Stimulated activated CD8-positive, alpha-beta memory T cell treated with anti-CD3 and anti-CD28 coated beads, Interleukin-7, amount 100 ng/mL, for 48 hours (primary cell): ENCODE data around the gene HPS5.
"Not testable (repeated sequence)": the region's sequence is repeated elsewhere in the genome, so short reads cannot be mapped to it uniquely, and the experiment has no call there.

ENCODE experiments used
- DNase-seq, 2 donors: peaks; one replicate each; pipeline ENCODE4 v3.0.0-alpha.2; 2020; ENCODE audit warnings: low read depth in 1 of 2; ENCODE audit errors: extremely low read depth in 1 of 2

The HPS5 gene, protein sequence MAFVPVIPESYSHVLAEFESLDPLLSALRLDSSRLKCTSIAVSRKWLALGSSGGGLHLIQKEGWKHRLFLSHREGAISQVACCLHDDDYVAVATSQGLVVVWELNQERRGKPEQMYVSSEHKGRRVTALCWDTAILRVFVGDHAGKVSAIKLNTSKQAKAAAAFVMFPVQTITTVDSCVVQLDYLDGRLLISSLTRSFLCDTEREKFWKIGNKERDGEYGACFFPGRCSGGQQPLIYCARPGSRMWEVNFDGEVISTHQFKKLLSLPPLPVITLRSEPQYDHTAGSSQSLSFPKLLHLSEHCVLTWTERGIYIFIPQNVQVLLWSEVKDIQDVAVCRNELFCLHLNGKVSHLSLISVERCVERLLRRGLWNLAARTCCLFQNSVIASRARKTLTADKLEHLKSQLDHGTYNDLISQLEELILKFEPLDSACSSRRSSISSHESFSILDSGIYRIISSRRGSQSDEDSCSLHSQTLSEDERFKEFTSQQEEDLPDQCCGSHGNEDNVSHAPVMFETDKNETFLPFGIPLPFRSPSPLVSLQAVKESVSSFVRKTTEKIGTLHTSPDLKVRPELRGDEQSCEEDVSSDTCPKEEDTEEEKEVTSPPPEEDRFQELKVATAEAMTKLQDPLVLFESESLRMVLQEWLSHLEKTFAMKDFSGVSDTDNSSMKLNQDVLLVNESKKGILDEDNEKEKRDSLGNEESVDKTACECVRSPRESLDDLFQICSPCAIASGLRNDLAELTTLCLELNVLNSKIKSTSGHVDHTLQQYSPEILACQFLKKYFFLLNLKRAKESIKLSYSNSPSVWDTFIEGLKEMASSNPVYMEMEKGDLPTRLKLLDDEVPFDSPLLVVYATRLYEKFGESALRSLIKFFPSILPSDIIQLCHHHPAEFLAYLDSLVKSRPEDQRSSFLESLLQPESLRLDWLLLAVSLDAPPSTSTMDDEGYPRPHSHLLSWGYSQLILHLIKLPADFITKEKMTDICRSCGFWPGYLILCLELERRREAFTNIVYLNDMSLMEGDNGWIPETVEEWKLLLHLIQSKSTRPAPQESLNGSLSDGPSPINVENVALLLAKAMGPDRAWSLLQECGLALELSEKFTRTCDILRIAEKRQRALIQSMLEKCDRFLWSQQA

DNA sequence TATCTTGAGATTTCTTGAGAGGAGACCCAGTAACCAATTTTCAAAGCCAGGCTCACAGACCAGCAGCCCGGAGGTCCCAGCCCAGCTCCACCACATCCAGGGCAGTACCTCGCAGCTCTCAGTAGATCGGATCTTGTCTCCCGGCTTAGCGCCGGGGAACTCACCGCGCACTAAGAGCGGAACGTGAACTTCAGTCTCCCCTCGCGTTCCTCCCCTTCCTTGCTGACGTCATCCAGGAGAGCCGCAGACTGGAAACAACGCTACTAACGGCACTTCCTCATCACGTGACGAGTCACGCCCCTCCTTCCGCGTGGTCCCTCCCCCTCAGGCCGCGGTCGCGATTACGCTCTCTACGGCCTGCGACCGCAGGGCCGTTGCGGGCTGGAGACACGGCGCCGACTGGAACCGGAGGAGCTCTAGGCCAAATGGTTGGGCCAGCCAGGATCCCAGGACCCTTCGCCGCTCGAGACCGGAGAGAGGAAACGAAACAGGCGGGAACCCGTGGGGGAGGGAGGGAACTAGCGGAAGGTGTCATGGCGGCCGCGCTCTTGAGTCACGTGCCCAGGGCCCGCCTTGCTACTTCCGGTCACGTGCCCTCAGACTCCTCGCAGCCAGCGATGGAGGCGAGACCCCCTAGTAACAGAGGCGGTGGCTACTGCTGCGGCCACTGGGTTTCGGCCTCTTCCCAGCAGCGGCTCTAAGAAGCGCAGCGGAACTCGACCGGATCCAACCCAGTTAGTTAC is at the start of gene HPS5, which contains the start of gene GTF2H1:
Gene HPS5, minus strand, starts transcription at position 172 of the 743 bp plus-strand sequence. CDS start 4,282 bp downstream, outside the sequence.
Gene GTF2H1, plus strand, starts transcription at position 599 of the 743 bp plus-strand sequence. CDS start 10,508 bp downstream, outside the sequence.
- DNase-seq, result peak; percentile 87 to 94

DNA sequence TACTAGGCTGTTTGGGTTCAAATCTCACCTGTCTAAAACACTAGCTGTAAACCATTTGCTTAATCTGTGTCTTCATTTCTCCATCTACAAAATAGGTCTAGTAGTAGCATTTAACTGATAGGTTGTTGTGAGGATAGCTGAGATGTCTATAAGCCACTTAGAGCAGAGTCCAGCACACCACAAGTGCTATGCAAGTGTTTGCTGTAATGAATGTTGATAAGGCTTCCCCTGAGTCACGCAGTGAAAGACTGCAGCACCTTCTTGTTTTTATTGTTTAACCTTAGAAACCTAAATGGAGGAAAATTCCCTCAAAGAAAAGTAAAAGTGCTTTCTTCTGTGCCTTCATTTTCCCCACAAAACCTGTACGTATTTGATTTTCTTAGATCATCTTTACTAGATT is 49.3 kb upstream of the HPS5 start:
- DNase-seq, result no peak

DNA sequence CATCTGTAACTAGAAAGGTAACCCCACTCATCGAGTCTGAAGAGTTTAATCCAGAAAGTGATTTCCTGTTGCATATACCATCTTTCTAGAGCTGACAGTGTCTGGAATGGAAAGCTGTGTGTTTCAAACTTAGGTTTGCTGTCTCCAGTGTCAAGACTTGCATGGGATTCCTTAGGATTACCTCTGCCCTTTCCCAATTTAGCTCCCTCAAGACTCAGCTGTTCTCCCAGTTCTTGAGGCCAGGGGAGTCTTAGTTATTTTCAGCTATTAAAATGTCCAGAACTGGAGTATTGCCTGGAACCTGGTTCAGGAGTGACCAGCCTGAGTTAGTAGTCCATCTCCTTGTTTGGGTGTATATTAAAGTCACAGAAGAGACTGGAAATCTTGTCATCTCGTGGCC is 47.5 kb upstream of the HPS5 start:
- DNase-seq, result no peak

DNA sequence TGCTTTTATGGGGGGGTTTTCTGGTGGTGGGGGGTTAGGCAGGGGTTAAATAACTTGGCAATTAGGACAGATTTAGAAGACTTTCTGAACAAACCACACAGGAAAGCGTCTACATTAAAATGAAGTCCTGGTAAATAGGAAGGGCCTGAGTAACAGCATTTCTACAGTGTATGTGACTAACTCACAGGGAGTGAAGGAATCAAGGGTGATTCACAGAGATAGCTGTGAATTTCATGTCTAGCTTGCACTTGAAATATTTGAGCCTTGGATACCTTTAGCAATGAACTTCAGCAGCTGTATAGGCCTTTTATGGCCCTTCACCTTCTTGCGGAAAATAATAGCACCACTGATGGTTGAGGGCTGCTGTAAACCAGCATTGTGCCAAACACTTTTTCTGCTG is 46.3 kb upstream of the HPS5 start:
- no peak for DNase-seq

DNA sequence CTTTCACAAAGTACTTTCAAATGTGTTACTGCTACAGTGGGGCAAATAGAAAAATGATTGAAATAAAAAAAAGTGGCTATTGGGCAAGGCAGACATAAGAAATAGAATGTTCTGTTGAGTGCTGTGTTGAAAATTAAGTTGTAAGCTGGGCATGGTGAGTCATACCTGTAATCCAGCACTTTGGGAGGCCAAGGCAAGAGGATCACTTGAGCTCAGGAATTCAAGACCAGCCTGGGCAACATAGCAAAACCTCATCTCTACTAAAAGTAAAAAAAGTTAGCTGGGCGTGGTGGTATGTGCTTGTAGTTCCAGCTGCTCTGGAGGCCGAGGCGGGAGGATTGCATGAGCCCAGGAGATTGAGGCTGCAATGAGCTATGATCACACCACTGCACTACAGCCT is 45.5 kb upstream of the HPS5 start:
- DNase-seq, result no peak

DNA sequence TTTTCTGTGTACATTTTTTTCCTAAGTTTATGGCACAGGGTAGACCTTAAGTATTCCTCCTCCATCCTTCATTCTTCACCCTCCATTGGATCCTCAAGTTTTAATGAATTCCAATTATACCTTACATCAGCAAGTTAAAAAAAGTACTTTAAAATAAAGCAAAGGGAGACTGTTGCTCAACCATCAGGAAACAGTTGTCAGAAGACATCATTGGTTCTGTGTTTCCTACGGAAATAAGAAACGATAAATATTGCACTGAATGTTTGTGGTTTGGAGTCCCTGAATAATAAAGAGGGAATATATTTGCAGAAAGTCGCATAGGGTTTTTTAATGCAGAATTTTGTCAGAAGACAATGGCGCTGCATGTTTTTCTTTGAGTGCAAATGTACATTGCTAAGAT is 44.3 kb upstream of the HPS5 start:
- DNase-seq, result no peak

DNA sequence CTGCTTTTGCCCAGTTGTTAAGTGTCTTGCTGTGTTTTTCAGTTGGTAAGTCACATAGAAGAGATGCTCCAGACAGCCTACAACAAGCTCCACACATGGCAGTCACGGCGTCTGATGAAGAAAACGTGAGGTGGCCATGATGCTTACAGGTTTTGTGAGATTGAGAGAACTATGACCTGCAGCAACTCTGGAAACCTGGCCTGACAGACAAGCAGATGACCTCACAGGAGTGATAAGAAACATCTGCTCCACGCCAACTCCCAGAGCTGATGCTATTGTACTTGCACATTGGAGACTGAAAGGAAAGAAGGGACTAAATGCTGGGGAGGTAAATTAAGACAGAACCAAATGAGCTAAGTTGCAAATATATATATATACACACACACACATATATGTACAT is 43.8 kb upstream of the HPS5 start:
- DNase-seq, result no peak

DNA sequence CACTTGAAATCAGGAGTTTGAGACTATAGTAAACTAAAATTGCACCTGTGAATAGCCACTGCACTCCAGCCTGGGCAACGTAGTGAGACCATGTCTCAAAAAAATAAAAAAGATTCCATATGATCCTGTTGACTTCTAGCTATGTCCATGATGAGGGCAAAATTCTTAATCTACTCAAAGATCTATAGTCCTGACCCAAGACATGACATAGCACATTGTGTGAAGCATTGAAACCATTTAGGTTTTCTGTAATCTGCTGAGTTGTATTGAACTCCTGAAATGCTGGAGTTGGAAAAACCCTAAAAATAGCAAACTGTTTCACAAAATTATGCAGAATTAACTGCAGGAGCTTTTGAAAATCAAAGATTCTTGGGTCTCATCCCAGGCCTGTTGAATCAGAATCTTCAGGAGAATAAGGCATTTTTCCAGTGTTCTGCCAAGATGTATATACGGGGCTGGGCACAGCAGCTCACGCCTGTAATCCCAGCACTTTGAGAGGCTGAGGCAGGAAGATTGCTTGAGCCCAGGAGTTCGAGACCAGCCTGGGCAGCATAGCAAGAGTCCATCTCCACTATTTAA is 42.6 kb upstream of the HPS5 start:
- DNase-seq, result no peak

DNA sequence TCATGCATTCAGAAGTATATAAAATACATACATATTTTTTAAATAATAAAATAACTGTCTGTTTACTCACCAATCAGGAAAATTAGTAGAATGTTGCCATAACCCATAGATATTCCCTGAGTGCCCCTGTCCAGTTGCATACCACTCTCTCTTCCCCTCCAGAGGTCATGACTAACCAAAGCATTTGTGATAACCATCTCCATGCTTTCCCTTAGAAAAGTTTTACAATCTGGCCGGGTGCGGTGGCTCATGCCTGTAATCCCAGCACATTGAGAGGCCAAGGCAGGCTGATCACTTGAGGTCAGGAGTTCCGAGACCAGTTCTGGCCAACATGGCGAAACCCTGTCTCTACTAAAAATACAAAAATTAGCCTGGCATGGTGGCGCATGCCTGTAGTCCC is 39.2 kb upstream of the HPS5 start:
- no peak for DNase-seq

DNA sequence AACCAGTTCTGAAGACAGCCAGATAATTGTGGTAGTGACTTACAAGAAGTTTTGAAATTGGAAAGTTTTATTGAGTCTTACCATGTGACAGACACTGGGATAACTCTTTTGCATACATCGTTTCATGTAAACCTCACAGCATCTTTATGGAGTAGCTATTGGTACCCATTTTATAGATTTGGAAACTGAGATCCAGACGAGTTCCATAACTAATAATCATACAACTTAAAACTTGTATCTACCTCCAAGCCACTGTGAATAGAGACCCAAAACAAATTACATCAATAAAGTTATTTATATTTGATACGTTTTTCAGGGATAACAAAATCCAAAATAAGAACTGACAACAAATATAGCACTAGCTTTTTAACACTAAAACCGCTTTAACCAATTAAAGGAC is 36.7 kb upstream of the HPS5 start:
- DNase-seq, result no peak

DNA sequence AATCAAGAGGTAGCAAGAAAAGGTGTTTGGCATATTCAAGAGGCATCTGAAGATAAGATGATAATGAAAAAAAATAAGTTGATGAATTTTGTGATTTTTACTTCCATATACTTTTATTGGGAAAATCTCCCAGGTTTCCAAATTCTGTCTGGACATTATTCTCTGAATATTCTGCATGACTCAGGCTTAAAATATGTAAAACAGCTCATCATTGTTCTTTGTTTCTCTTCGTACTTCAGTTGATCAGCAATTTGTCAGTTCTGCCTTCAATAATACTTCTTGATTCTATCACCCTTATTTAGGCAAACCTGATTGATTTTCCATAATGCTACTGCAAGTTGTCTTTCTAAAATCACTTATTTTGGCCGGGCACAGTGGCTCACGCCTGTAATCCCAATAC is 30.6 kb upstream of the HPS5 start:
- DNase-seq, result no peak

DNA sequence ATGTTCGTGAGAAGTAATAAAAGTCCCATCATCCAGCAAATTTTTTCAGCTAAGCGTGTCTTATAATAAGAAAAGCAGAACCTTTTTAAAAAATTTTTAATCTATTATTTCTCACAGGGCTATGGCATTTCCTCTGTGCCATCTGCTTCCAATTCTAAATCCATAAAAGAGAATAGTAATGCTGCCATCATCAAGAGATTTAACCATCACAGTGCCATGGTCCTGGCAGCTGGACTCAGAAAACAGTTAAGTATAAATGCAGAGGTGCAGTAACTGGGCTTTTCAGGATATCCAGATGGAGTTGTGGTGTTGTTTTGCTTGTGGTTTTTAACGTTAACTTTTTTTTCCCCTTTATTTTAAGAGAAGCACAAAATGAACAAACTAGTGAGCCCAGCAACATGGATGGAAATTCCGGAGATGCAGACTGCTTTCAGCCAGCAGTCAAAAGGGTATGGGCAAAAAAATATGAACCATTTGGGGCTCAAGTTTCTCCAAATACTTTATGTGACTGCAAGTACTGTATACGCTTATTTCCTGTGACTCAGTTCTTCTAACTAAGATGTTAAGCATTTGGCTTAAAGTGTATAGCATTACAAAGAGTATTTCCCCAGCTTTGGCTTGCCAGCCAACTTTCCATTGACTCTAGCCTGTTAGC is 25.7 kb upstream of the HPS5 start:
- DNase-seq, result no peak

DNA sequence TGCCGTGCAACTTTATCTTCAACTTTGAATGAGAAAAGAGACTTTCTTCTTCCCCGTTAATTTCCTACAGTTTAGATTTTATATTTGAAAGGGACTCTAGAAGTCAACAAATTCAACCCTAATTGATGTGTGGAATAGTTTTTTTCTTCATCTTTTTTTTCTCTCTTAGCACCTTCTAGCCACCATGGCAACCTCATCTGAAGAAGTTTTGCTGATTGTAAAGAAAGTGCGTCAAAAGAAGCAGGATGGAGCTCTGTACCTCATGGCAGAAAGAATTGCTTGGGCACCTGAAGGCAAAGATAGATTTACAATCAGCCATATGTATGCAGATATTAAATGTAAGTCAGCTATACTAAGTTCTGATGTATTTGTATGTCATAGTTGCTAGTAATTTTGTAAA is 11.0 kb upstream of the HPS5 start:
- DNase-seq, result no peak

DNA sequence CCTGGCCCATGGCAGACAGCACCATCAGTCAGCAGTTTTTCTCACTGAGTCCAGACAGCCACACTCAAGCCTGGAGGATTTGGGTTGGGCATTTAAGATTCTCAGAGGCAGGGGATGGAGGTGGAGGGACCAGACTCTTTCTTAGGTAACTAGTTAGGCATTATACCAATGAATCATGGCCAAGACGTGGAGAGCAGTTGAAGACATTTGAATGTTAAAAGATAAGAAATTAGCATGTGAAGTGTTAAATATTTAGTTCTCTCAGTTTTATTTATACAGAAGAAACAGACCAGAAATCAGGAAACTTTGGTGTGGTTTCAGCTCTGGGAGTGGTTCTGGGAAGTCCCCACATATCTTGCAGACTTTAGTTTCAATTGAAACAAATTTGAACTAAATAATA is 10.4 kb upstream of the HPS5 start:
- DNase-seq, result no peak

DNA sequence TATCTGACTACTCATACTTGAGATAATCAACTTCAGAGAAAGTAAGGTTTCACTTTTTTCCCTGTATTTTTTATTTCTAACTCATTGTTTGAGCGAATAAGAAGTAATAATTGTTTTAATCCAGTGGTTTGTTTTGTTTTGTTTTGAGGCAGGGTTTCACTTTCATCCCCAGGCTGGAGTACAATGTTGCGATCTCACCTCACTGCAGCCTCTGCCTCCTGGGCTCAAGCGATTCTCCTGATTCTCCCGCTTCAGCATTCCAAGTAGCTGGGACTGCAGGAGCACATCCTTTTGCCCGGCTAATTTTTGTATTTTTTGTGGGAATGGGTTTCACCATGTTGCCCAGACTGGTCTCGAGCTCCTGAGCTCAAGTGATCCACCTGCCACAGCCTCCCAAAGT is 9.0 kb upstream of the HPS5 start:
- DNase-seq, result no peak

DNA sequence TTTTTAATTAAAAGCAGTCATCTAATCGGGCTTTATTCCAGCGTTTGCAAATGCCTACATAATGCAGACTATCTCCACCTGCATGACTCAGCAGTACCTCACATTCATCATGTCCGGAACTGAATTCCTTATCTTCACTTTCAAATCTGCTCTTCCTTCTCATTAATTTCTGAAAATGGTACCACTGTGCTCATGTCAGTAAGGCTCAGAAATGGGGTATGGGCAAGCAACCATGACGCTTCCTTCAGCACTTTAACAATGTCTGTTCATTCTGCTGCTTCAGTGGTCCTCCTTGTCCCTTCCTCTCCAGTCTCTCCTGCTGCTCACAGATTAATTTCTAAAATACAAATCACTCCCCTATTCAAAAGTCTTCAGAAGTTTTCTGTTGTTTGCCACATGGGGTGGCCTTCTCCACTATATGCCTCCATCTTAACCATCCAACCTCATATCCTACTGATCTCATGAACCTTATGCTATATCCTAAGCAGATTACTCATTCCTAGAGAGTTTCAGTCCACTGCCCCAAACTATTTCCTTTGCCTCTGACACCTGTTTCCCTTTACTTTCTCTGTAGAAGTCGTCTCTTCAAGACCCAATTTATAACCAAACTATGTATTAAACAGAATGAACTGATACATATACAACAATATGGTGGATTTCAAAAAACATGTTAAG is 7.4 kb upstream of the HPS5 start:
- DNase-seq, result no peak

DNA sequence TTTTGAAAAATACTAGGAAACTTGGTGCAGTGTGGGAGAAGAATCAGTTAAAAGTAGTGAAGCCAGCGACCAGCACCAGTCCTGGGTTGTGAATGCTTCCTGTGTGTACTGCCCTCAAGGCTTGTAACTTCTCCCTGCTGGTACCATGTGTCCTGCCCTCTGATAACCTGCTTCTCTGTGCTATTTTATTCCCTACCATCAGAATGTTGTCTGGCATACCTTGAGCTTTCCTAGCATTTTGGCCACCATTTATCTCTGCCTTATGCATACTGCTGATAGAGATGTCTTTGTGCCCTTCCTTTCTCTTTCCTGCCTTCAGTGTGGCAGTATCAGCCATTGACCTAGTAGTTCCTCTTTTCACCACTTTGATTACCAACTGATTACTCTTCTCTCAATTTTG is 2.4 kb upstream of the HPS5 start:
- no peak for DNase-seq

DNA sequence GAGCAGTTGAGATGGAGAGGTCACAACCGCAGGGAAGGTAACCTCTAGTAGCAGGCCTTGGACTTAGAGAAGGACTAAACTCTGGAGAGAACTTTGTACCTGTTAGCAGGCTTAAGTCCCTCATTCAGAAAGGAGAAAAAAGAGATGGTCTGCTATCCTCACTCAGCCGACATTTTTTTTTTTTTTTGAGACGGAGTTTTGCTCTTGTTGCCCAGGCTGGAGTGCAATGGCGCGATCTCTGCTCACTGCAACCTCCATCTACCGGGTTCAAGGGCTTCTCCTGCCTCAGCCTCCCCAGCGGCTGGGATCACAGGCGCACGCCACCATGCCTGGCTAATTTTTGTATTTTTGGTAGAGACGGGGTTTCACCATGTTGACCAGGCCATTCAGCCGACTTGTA is 1.9 kb upstream of the HPS5 start:
- DNase-seq, result not testable (repeated sequence)

DNA sequence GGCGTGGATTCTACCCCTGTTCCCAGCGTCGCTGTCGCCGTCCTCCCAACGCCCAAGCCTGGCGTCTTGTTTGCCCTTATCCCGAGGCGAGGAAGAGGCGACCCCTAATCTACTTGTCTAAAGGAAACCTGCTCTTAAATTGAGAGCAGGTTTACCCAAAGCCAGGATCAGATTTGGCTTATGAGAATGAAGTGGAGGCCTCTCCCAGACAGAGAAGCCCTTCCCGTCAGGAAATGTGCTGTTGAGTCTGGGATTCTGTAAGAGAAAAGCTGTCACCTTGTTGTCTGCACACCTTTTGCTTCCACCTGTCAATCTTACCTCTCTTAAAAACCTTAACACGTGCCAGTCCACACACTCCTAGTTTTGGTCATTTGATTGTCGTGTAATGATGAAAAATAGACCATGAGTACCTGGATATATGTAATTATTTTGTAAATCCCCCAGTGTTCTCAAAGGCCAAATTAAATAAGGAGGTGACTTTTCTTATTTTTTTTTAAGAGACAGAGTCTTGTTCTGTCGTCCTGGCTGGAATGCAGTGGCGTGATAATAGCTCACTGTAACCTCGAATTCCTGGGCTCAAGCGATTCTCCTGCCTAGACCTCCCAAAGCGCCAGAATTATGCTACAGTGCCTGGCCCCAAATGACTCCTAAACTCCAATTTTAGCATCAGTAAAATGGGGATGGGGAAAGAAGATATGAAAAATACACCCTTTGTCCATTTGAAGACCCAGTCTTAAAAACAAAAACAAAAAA is 1.1 kb upstream of the HPS5 start:
- no peak for DNase-seq
